ENCODE measurements around the gene CDC37. TPM values are rescaled to one million over a fixed set of nuclear protein-coding genes. Genes with fewer than 3 reads are reported as not detected.
A peak's percentile ranks its signal among the peaks of the same experiment; 100 is the strongest.

Gene CDC37
- total RNA-seq, 1 donor from 2014 or later, result 154 TPM

GRCh38 chr19:10430505-10431253, 27.3 kb upstream of the CDC37 start:
- H3K4me1 ChIP-seq, result peaks cover 19% of the 10 kb centered on the region
- peak; percentile 83 for DNase-seq

DNA sequence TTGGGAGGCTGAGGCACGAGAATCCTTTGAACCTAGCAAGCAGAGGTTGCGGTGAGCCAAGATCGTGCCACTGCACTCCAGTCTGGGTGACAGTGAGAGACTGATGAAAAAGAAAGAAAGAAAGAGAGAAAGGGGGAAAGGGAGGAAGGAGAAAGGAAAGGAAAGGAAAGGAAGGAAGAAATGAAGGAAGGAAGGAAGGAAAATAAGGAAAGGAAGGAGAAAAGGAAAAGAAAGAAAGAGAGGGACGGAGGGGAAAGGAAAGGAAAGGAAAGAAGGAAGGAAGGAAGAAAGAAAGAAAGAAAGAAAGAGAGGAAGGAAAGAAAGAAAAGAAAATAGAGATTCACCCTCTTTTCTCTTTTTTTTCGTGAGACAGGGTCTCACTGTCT, 25.6 kb upstream of the CDC37 start:
- H3K36me3 ChIP-seq, result no peaks in the 10 kb centered on the region
- no peaks in the 10 kb centered on the region for H3K9me3 ChIP-seq
- DNase-seq (no peak), ATAC-seq (no peak)
- H3K4me3 ChIP-seq, result no peak overlapping the region
- no peak for TF ChIP-seq CTCF (IDR thresholded peaks at IDR 0.05)
- intact Hi-C loops (cut with DNase I), result no loop called here
- no peak overlapping the region for H3K27ac ChIP-seq
- peaks cover 31% of the 10 kb centered on the region for H3K4me1 ChIP-seq
- H3K27me3 ChIP-seq (ENCODE audit: low read depth), result peaks cover 6% of the 10 kb centered on the region

More at GRCh38 chr19:10430505-10431253, 27.3 kb upstream of the CDC37 start:
- H3K27ac ChIP-seq, result peak overlapping the region; percentile 76
- no peaks in the 10 kb centered on the region for H3K27me3 ChIP-seq (ENCODE audit: low read depth)
- H3K4me3 ChIP-seq, result peak overlapping the region; percentile 83
- H3K36me3 ChIP-seq, result no peaks in the 10 kb centered on the region
- ATAC-seq, result peak; percentile 73 to 86
- no peaks in the 10 kb centered on the region for H3K9me3 ChIP-seq
- no peak for TF ChIP-seq CTCF (IDR thresholded peaks at IDR 0.05)
- intact Hi-C loops (cut with DNase I), result no loop called here

GRCh38 chr19:10427169-10427568, 23.8 kb upstream of the CDC37 start:
- intact Hi-C loops (cut with DNase I), result no loop called here
- H3K9me3 ChIP-seq, result no peaks in the 10 kb centered on the region
- no peak for TF ChIP-seq CTCF (IDR thresholded peaks at IDR 0.05)
- no peak for DNase-seq
- peaks cover 24% of the 10 kb centered on the region for H3K27me3 ChIP-seq (ENCODE audit: low read depth)
- no peaks in the 10 kb centered on the region for H3K36me3 ChIP-seq
- H3K4me1 ChIP-seq, result peaks cover 30% of the 10 kb centered on the region
- H3K4me3 ChIP-seq, result no peak overlapping the region
- ATAC-seq, result no peak
- no peak overlapping the region for H3K27ac ChIP-seq

DNA sequence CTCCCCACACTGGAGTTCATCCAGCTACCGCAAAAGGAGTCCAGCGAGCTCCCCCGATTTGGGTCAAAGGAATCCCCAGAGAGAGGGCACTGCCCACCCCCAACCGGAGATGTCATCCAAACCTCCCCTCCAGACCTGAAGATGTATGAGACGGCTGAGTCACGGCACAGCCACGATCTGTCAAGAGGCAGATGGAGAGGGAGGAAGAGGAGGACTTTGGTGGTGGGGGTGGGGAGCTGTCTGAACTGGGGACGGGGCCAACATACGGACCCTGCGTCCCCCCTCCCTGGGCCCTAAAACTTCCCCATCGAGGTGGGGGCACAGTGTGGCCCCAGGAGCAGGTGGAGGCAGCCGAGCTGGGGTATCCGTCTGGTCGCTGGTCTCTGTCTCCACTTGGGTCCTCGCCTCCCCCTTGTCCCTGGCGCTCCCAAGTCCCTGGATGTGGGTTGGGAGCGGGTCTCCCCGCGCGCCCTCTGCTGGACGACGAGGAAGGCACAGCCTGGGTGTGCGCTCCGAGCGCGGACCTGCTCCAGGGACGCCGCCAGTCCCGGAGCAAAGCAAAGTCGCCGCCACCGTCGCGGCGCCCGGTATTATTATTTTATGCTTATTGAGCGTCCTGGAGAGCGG, 20.8 kb upstream of the CDC37 start:
- H3K4me3 ChIP-seq, result peak overlapping the region; percentile 55
- peak; percentile 88 for DNase-seq
- H3K9me3 ChIP-seq, result no peaks in the 10 kb centered on the region
- peaks cover 54% of the 10 kb centered on the region for H3K27me3 ChIP-seq (ENCODE audit: low read depth)
- TF ChIP-seq CTCF (IDR thresholded peaks at IDR 0.05), result peak; percentile 98
- no peaks in the 10 kb centered on the region for H3K36me3 ChIP-seq
- H3K4me1 ChIP-seq, result peaks cover 43% of the 10 kb centered on the region
- intact Hi-C loops (cut with DNase I), result no loop called here
- peak overlapping the region; percentile 72 for H3K27ac ChIP-seq
- peak; percentile 89 to 90 for ATAC-seq

- ATAC-seq (no peak), DNase-seq (no peak)
- no peak for TF ChIP-seq CTCF (IDR thresholded peaks at IDR 0.05)
- Histone ChIP-seq H3K36me3 (no peaks in the 10 kb centered on the region), H3K9me3 (no peaks in the 10 kb centered on the region), H3K4me3 (no peak overlapping the region), H3K27me3 (ENCODE audit: low read depth) (peaks cover 67% of the 10 kb centered on the region), H3K27ac (no peak overlapping the region), H3K4me1 (peaks cover 45% of the 10 kb centered on the region)
- intact Hi-C loops (cut with DNase I), result no loop called here
Measured at GRCh38 chr19:10422846-10423245, 19.5 kb upstream of the CDC37 start.

Measured in lower lobe of right lung (tissue), 2 donors.